ENCODE data around the gene GJA1.

GJA1 gene

DNA sequence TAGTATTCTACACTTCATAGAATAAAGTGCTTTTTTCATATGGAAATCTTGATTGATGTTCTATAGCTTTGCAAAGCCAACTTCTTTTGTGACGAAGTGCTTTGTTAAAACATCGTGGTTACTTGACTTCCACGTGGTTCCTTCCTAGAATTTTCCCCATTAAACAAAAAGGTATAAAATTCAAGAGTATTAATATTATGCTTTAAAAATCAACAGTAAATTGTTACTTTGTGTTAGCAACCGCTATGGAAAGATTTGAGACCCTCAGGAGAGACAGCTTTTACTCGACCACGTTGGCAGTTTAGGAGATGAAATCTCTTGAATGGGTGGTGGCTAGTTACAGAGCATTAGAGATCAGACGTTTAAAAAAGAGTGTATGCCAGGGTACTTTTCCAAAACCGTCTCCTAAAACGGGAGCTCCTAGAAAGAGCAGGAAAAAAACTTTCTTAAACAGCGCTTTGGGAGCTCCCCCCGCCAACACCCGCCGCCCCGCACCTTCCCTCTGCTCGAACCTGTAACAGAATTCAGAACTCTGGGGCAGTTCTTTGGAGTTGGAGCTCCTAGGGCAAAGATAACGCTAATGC is 920 bp downstream of the GJA1 start:
- Histone ChIP-seq H3K9me3 (ENCODE audit: insufficient read depth, low read length, severe bottlenecking) (no peaks in the 10 kb centered on the region), H3K4me3 (ENCODE audit: low read depth in 1 of 2, low read length in 2 of 2) (no peak overlapping the region), H3K27me3 (ENCODE audit: insufficient read depth, low read length, poor library complexity) (no peaks in the 10 kb centered on the region), H2AFZ (ENCODE audit: low read depth, low read length) (no peak overlapping the region), H4K20me1 (ENCODE audit: insufficient read depth, low read length) (no peaks in the 10 kb centered on the region), H3K4me2 (ENCODE audit: insufficient read depth, low read length) (no peak overlapping the region), H3K79me2 (ENCODE audit: insufficient read depth, low read length) (no peaks in the 10 kb centered on the region), H3K9ac (ENCODE audit: low read depth, low read length) (no peak overlapping the region), H3K4me1 (ENCODE audit: insufficient read depth, low read length) (peaks cover 4% of the 10 kb centered on the region), H3K27ac (ENCODE audit: low read length) (no peak overlapping the region), H3K36me3 (ENCODE audit: insufficient read depth, low read length) (no peaks in the 10 kb centered on the region)
- ATAC-seq (ENCODE audit: insufficient read depth, low read depth), result no peak
- DNase-seq, result no peak
- TF ChIP-seq CTCF (IDR thresholded peaks at IDR 0.05; ENCODE audit: borderline replicate concordance, extremely low read depth, low read length, poor library complexity, severe bottlenecking) (no peak), EZH2 (IDR thresholded peaks at IDR 0.05; ENCODE audit: borderline replicate concordance, low read depth, low read length, severe bottlenecking) (no peak)

- Histone ChIP-seq H3K4me2 (ENCODE audit: insufficient read depth, low read length) (no peak overlapping the region), H3K9me3 (ENCODE audit: insufficient read depth, low read length, severe bottlenecking) (no peaks in the 10 kb centered on the region), H4K20me1 (ENCODE audit: insufficient read depth, low read length) (no peaks in the 10 kb centered on the region), H3K79me2 (ENCODE audit: insufficient read depth, low read length) (no peaks in the 10 kb centered on the region), H3K27me3 (ENCODE audit: insufficient read depth, low read length, poor library complexity) (no peaks in the 10 kb centered on the region), H3K9ac (ENCODE audit: low read depth, low read length) (no peak overlapping the region), H3K36me3 (ENCODE audit: insufficient read depth, low read length) (no peaks in the 10 kb centered on the region), H2AFZ (ENCODE audit: low read depth, low read length) (no peak overlapping the region), H3K4me1 (ENCODE audit: insufficient read depth, low read length) (no peaks in the 10 kb centered on the region), H3K27ac (ENCODE audit: low read length) (no peak overlapping the region), H3K4me3 (ENCODE audit: low read depth in 1 of 2, low read length in 2 of 2) (no peak overlapping the region)
- TF ChIP-seq CTCF (IDR thresholded peaks at IDR 0.05; ENCODE audit: borderline replicate concordance, extremely low read depth, low read length, poor library complexity, severe bottlenecking) (no peak), EZH2 (IDR thresholded peaks at IDR 0.05; ENCODE audit: borderline replicate concordance, low read depth, low read length, severe bottlenecking) (no peak)
- ATAC-seq (ENCODE audit: insufficient read depth, low read depth) (no peak), DNase-seq (no peak)
Measured at GRCh38 chr6:121436960-121437850, 1.8 kb downstream of the GJA1 start.

DNA sequence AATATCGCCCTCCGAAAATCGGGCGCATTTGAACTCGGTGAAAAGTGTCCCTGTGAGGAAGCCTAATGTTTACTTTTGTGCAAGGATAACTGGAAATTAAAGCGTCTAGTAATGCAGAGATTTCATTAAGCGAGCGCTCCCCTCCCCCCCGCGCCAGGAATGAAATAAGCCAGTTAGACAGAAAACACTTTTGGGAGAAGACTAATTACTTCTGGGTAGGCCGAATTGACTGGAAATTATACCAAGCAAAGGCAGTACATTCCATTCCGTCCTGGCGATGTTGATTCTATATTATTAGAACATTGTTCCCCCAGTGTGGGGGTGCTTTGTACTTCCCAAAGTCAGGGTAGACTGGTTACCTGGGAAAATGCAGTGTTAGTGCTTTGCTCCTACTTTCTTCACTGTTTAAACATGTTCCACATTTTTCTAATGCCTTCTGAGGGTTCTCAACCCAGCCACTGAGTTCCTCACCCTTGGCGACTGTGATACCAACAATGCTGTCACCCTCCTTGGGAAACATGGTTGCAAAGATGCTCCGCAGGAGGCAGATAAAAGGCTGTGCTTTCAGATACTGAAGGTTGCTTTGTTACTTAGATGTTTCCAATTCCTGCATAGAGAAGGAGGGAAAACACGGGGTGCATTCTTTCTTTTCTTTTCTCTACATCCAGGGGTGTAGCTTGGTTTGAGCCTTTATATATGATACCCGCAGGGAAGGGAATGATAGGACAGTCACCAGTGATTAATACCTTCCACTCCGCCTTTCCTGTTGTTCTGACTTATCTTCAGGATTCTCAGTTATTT is 2.6 kb downstream of the GJA1 start:
- no peak overlapping the region for H3K4me3 ChIP-seq (ENCODE audit: low read depth in 1 of 2, low read length in 2 of 2)
- TF ChIP-seq EZH2 (IDR thresholded peaks at IDR 0.05; ENCODE audit: borderline replicate concordance, low read depth, low read length, severe bottlenecking) (no peak), CTCF (IDR thresholded peaks at IDR 0.05; ENCODE audit: borderline replicate concordance, extremely low read depth, low read length, poor library complexity, severe bottlenecking) (no peak)
- H3K79me2 ChIP-seq (ENCODE audit: insufficient read depth, low read length), result no peaks in the 10 kb centered on the region
- H4K20me1 ChIP-seq (ENCODE audit: insufficient read depth, low read length), result no peaks in the 10 kb centered on the region
- no peak overlapping the region for H3K9ac ChIP-seq (ENCODE audit: low read depth, low read length)
- no peaks in the 10 kb centered on the region for H3K36me3 ChIP-seq (ENCODE audit: insufficient read depth, low read length)
- DNase-seq, result no peak
- H3K4me2 ChIP-seq (ENCODE audit: insufficient read depth, low read length), result no peak overlapping the region
- H3K4me1 ChIP-seq (ENCODE audit: insufficient read depth, low read length), result no peaks in the 10 kb centered on the region
- H2AFZ ChIP-seq (ENCODE audit: low read depth, low read length), result no peak overlapping the region
- no peaks in the 10 kb centered on the region for H3K9me3 ChIP-seq (ENCODE audit: insufficient read depth, low read length, severe bottlenecking)
- no peaks in the 10 kb centered on the region for H3K27me3 ChIP-seq (ENCODE audit: insufficient read depth, low read length, poor library complexity)
- no peak overlapping the region for H3K27ac ChIP-seq (ENCODE audit: low read length)
- no peak for ATAC-seq (ENCODE audit: insufficient read depth, low read depth)

All from DND-41 (cell line).